Caco-2 (cell line): Measurements from ENCODE around the gene EPHA2. TPM values are rescaled to one million over a fixed set of nuclear protein-coding genes. Genes with fewer than 3 reads are reported as not detected.
"Not testable (repeated sequence)": the region's sequence is repeated elsewhere in the genome, so short reads cannot be mapped to it uniquely, and the experiment has no call there.

Source experiments
- BruUV-seq: library from RNA; stranded (reverse); fragments of 400-500 nt; replicated peaks from 2 replicates; lab custom pipeline; 2021; lab: Mats Ljungman, UMichigan
- CTCF ChIA-PET: fragments of 300-600 bp; sonication (Branson Sonifier 250); formaldehyde crosslinking; loops from one replicate; lab custom pipeline; 2022; ENCODE audit warnings: antibody characterized with exemption; lab: Charles Lee
- POLR2A ChIA-PET: fragments of 300-600 bp; sonication (Branson Sonifier 250); formaldehyde crosslinking; loops from one replicate; lab custom pipeline; 2022; ENCODE audit warnings: antibody characterized with exemption; lab: Charles Lee
- DNase-seq, 2 experiments: peaks; one replicate each; pipeline versions ENCODE4 v3.0.0 to v3.0.0-alpha.2; 2020 to 2022
- H3K27me3 ChIP-seq: replicated peaks from 2 replicates; pipeline ENCODE4 v1.6.0; 2011; ENCODE audit warnings: low read length; ENCODE audit not compliant: control insufficient read depth, insufficient read depth
- H3K36me3 ChIP-seq: 2 replicates; pipeline ENCODE4 v1.5.1; 2011; ENCODE audit warnings: low read length; ENCODE audit not compliant: control insufficient read depth, insufficient read depth
- H3K4me1 ChIP-seq: fragments of 250-450 bp; sonication (Bioruptor Pico); 2 replicates; pipeline ENCODE4 v1.5.1; 2020; ENCODE audit warnings: mild to moderate bottlenecking
- H3K4me3 ChIP-seq: 2 replicates; pipeline ENCODE4 v1.5.1; 2011; ENCODE audit warnings: low read depth, mild to moderate bottlenecking, control low read depth, low read length
- H3K9me3 ChIP-seq: fragments of 250-450 bp; sonication (Bioruptor Pico); 2 replicates; pipeline ENCODE4 v1.5.1; 2020; ENCODE audit warnings: mild to moderate bottlenecking, moderate library complexity
- H3K27ac Mint-ChIP-seq: one replicate; pipeline ENCODE4 v1.8.0; 2022; ENCODE audit warnings: mixed read lengths; ENCODE audit not compliant: unreplicated experiment
- H3K27me3 Mint-ChIP-seq: one replicate; pipeline ENCODE4 v1.8.0; 2022; ENCODE audit warnings: mixed read lengths; ENCODE audit not compliant: insufficient read depth, unreplicated experiment
- H3K36me3 Mint-ChIP-seq: one replicate; pipeline ENCODE4 v1.8.0; 2022; ENCODE audit warnings: mild to moderate bottlenecking, mixed read lengths; ENCODE audit not compliant: insufficient read depth, unreplicated experiment
- H3K4me1 Mint-ChIP-seq: one replicate; pipeline ENCODE4 v1.8.0; 2022; ENCODE audit warnings: low read depth, mixed read lengths; ENCODE audit not compliant: unreplicated experiment
- H3K4me3 Mint-ChIP-seq: one replicate; pipeline ENCODE4 v1.8.0; 2022; ENCODE audit warnings: mild to moderate bottlenecking, moderate library complexity, mixed read lengths; ENCODE audit not compliant: unreplicated experiment
- H3K9me3 Mint-ChIP-seq: one replicate; pipeline ENCODE4 v1.8.0; 2022; ENCODE audit warnings: mixed read lengths; ENCODE audit not compliant: unreplicated experiment
- CTCF ChIP-seq, 2 experiments: fragments of 200-600 bp in 1 of 2; IDR thresholded peaks; 1 replicate in 1 of 2; 2 replicates in 1 of 2; pipeline versions ENCODE4 v1.5.1 to v1.8.0; 2011 to 2022; ENCODE audit warnings: antibody characterized with exemption in 1 of 2, control low read depth in 1 of 2, inconsistent platforms in 1 of 2, low read depth in 1 of 2, low read length in 1 of 2, mild to moderate bottlenecking in 1 of 2, moderate library complexity in 1 of 2; ENCODE audit not compliant: insufficient read depth in 1 of 2, severe bottlenecking in 1 of 2, unreplicated experiment in 1 of 2
- intact Hi-C: fragments of 100-400 bp; cut with micrococcal nuclease; formaldehyde crosslinking; loops from one replicate; pipeline ENCODE4 v1.10.0; 2022; ENCODE audit not compliant: unreplicated experiment
- total RNA-seq: library from RNA; stranded (reverse); gene quantifications from 2 replicates; pipeline ENCODE4 v1.2.3, GENCODE V29; 2022

EPHA2 gene
- total RNA-seq, 1 experiment from 2014 or later = 31.2 TPM

- H3K4me1 ChIP-seq = no peaks in the 10 kb centered on the region
- no peaks in the 10 kb centered on the region for H3K9me3 ChIP-seq
- H3K27me3 ChIP-seq = no peaks in the 10 kb centered on the region
- ChIA-PET CTCF (interaction anchor here (0.6 kb wide), 1 partner anchor 120 kb away, joined by 3 read pairs; no protein-coding TSS in a partner anchor), POLR2A (no interaction called here)
- BruUV-seq = no TSS peak
- Mint-ChIP-seq H3K9me3 (no peaks in the 10 kb centered on the region), H3K27me3 (peaks cover 3% of the 10 kb centered on the region), H3K27ac (no peak overlapping the region), H3K4me1 (peaks cover 6% of the 10 kb centered on the region), H3K36me3 (peaks cover 6% of the 10 kb centered on the region), H3K4me3 (no peak overlapping the region)
- no peak for DNase-seq
- intact Hi-C loops = no loop called here
- no peak for TF ChIP-seq CTCF (IDR thresholded peaks at IDR 0.05; ENCODE audit: insufficient read depth in 1 of 2, low read depth in 1 of 2, low read length in 1 of 2, severe bottlenecking in 1 of 2, unreplicated experiment in 1 of 2)
- H3K36me3 ChIP-seq = no peaks in the 10 kb centered on the region
- H3K4me3 ChIP-seq = no peak overlapping the region
Measured at GRCh38 chr1:16198444-16199156, 42.7 kb upstream of the EPHA2 start.

- H3K4me3 Mint-ChIP-seq = no peak overlapping the region
- no peak for DNase-seq
- no peaks in the 10 kb centered on the region for H3K27me3 ChIP-seq
- no TSS peak for BruUV-seq
- intact Hi-C loops = no loop called here
- peaks cover 6% of the 10 kb centered on the region for H3K4me1 Mint-ChIP-seq
- H3K27me3 Mint-ChIP-seq = peaks cover 3% of the 10 kb centered on the region
- H3K36me3 ChIP-seq = no peaks in the 10 kb centered on the region
- peaks cover 6% of the 10 kb centered on the region for H3K36me3 Mint-ChIP-seq
- H3K27ac Mint-ChIP-seq = no peak overlapping the region
- H3K4me3 ChIP-seq = no peak overlapping the region
- no peaks in the 10 kb centered on the region for H3K4me1 ChIP-seq
- H3K9me3 Mint-ChIP-seq = no peaks in the 10 kb centered on the region
- H3K9me3 ChIP-seq = no peaks in the 10 kb centered on the region
- no peak for TF ChIP-seq CTCF (IDR thresholded peaks at IDR 0.05; ENCODE audit: insufficient read depth in 1 of 2, low read depth in 1 of 2, low read length in 1 of 2, severe bottlenecking in 1 of 2, unreplicated experiment in 1 of 2)
- POLR2A ChIA-PET = no interaction called here
- CTCF ChIA-PET = no interaction called here
Measured at GRCh38 chr1:16196874-16197273, 41.0 kb upstream of the EPHA2 start.

GRCh38 chr1:16196139-16196538 is 40.3 kb upstream of the EPHA2 start:
- H3K27me3 ChIP-seq, H3K36me3 ChIP-seq, H3K4me1 ChIP-seq, intact Hi-C loops, H3K4me3 ChIP-seq, H3K36me3 Mint-ChIP-seq, H3K27me3 Mint-ChIP-seq, POLR2A ChIA-PET, BruUV-seq, H3K9me3 ChIP-seq, H3K9me3 Mint-ChIP-seq, H3K27ac Mint-ChIP-seq, CTCF ChIA-PET, H3K4me1 Mint-ChIP-seq, DNase-seq, H3K4me3 Mint-ChIP-seq: not testable (repeated sequence)
